ENCODE data around the gene ACTR1B.

Gene ACTR1B

GRCh38 chr2:97691166-97691565, 27.3 kb upstream of the ACTR1B start:
- TF ChIP-seq POLR2AphosphoS5 (IDR thresholded peaks at IDR 0.05; ENCODE audit: low read depth, low read length) (no peak), FOXP2 (optimal IDR thresholded peaks at IDR 0.05; ENCODE audit: borderline replicate concordance, extremely low read depth, extremely low read length, insufficient read depth) (no peak), REST (IDR thresholded peaks at IDR 0.05; ENCODE audit: insufficient read depth in 1 of 2, low read depth in 2 of 2, low read length in 2 of 2) (no peak)

- TF ChIP-seq SIN3A (IDR thresholded peaks at IDR 0.05; ENCODE audit: borderline replicate concordance, insufficient read depth, low read length) (no peak), REST (IDR thresholded peaks at IDR 0.05; ENCODE audit: insufficient read depth in 1 of 2, low read depth in 2 of 2, low read length in 2 of 2) (no peak), TAF1 (IDR thresholded peaks at IDR 0.05; ENCODE audit: borderline replicate concordance, insufficient read depth, low read length) (no peak), FOXP2 (optimal IDR thresholded peaks at IDR 0.05; ENCODE audit: borderline replicate concordance, extremely low read depth, extremely low read length, insufficient read depth) (no peak), POLR2AphosphoS5 (IDR thresholded peaks at IDR 0.05; ENCODE audit: low read depth, low read length) (no peak)
Observed at GRCh38 chr2:97688062-97688827, 24.4 kb upstream of the ACTR1B start.

- no peak for TF ChIP-seq REST (IDR thresholded peaks at IDR 0.05; ENCODE audit: insufficient read depth in 1 of 2, low read depth in 2 of 2, low read length in 2 of 2)
- TF ChIP-seq SIN3A (IDR thresholded peaks at IDR 0.05; ENCODE audit: borderline replicate concordance, insufficient read depth, low read length): no peak
- no peak for TF ChIP-seq FOXP2 (optimal IDR thresholded peaks at IDR 0.05; ENCODE audit: borderline replicate concordance, extremely low read depth, extremely low read length, insufficient read depth)
Observed at GRCh38 chr2:97678298-97678697, 14.5 kb upstream of the ACTR1B start.

- no peak for TF ChIP-seq POLR2AphosphoS5 (IDR thresholded peaks at IDR 0.05; ENCODE audit: low read depth, low read length)
Observed at GRCh38 chr2:97677480-97677879, 13.6 kb upstream of the ACTR1B start.

GRCh38 chr2:97676620-97677019, 12.8 kb upstream of the ACTR1B start:
- TF ChIP-seq POLR2AphosphoS5 (IDR thresholded peaks at IDR 0.05; ENCODE audit: low read depth, low read length): no peak
- no peak for TF ChIP-seq SIN3A (IDR thresholded peaks at IDR 0.05; ENCODE audit: borderline replicate concordance, insufficient read depth, low read length)
- TF ChIP-seq REST (IDR thresholded peaks at IDR 0.05; ENCODE audit: insufficient read depth in 1 of 2, low read depth in 2 of 2, low read length in 2 of 2): no peak
- TF ChIP-seq TAF1 (IDR thresholded peaks at IDR 0.05; ENCODE audit: borderline replicate concordance, insufficient read depth, low read length): no peak
- no peak for TF ChIP-seq FOXP2 (optimal IDR thresholded peaks at IDR 0.05; ENCODE audit: borderline replicate concordance, extremely low read depth, extremely low read length, insufficient read depth)

Measured in PFSK-1 (cell line).